ENCODE results near the gene TEX19.
"Not testable (repeated sequence)": the region's sequence is repeated elsewhere in the genome, so short reads cannot be mapped to it uniquely, and the experiment has no call there.

The TEX19 gene

GRCh38 chr17:82371333-82372248 is 12.5 kb downstream of the TEX19 start, which contains the start of gene UTS2R:
Gene UTS2R, plus strand, starts transcription at chr17:82371765. Its CDS starts 2,560 bp downstream, at chr17:82374325.
- TF ChIP-seq CTCF (conservative IDR thresholded peaks at IDR 0.05): no peak
- H3K27ac ChIP-seq: no peak within 1 kb of the TSS

- H3K27ac ChIP-seq: no peak overlapping the region
- TF ChIP-seq CTCF (conservative IDR thresholded peaks at IDR 0.05): no peak
Measured at GRCh38 chr17:82372249-82373071, 13.4 kb downstream of the TEX19 start.

GRCh38 chr17:82373072-82373452 is 14.0 kb downstream of the TEX19 start:
- not testable (repeated sequence) for H3K27ac ChIP-seq

- TF ChIP-seq CTCF (conservative IDR thresholded peaks at IDR 0.05): no peak
- H3K27ac ChIP-seq: no peak overlapping the region
Measured at GRCh38 chr17:82373731-82374625, 14.9 kb downstream of the TEX19 start.

DNA sequence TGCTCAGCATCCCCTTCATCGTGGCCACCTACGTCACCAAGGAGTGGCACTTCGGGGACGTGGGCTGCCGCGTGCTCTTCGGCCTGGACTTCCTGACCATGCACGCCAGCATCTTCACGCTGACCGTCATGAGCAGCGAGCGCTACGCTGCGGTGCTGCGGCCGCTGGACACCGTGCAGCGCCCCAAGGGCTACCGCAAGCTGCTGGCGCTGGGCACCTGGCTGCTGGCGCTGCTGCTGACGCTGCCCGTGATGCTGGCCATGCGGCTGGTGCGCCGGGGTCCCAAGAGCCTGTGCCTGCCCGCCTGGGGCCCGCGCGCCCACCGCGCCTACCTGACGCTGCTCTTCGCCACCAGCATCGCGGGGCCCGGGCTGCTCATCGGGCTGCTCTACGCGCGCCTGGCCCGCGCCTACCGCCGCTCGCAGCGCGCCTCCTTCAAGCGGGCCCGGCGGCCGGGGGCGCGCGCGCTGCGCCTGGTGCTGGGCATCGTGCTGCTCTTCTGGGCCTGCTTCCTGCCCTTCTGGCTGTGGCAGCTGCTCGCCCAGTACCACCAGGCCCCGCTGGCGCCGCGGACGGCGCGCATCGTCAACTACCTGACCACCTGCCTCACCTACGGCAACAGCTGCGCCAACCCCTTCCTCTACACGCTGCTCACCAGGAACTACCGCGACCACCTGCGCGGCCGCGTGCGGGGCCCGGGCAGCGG is 15.7 kb downstream of the TEX19 start:
- H3K27ac ChIP-seq: no peak overlapping the region
- TF ChIP-seq CTCF (conservative IDR thresholded peaks at IDR 0.05): no peak

DNA sequence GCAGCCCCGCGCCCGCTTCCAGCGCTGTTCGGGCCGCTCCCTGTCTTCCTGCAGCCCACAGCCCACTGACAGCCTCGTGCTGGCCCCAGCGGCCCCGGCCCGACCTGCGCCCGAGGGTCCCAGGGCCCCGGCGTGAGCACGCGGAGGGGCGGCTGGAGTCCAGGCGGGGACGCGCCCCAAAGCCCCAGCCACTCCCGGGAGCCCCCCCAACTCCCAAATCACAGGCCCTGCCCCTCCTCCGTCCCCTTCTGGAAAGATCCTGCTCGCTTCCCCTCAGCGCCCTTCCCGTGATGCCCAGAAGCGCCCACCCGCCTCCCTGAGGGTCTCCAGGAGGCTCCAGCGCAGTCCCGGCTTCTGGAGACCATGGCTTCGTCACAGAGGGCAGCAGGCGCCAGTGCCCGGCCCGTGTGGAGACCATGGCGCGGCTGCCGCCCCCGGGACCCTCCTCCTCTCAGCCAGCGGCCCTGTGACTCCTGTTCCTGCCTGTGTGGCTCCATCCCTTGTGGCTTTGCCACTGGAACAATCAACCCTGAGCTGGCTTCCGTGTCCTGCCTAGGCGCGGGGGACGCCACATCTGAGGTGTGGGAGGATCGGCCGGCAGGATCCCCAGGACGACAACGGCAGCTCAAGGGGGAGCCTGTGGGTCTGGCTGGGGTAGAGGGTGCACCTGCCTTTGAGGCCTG is 16.5 kb downstream of the TEX19 start:
- no peak for TF ChIP-seq CTCF (conservative IDR thresholded peaks at IDR 0.05)
- no peak overlapping the region for H3K27ac ChIP-seq

Data from VCaP (cell line).